OCI-LY7 (cell line): ENCODE measurements around the gene GTF2A2.

Experiments
- CTCF ChIP-seq: fragments of 200-600 bp; sonication (generic); conservative IDR thresholded peaks from 2 replicates; pipeline ENCODE4 v1.5.1; 2014; ENCODE audit warnings: mild to moderate bottlenecking, antibody characterized with exemption, low read length, moderate library complexity, mixed read lengths
- EZH2phosphoT487 ChIP-seq: fragments of 200-600 bp; sonication (generic); IDR thresholded peaks from 2 replicates; pipeline ENCODE4 v1.6.1; 2018; ENCODE audit warnings: low read depth, borderline replicate concordance, mild to moderate bottlenecking, mixed run types, antibody characterized with exemption, low read length, moderate library complexity, mixed read lengths

- TF ChIP-seq CTCF (no peak), EZH2phosphoT487 (no peak)
Observed at GRCh38 chr15:59590027-59590426, 67.3 kb downstream of the GTF2A2 start.
